WERI-Rb-1 (cell line): ENCODE results near the gene PANK2.
"Not testable (repeated sequence)": the region's sequence is repeated elsewhere in the genome, so short reads cannot be mapped to it uniquely, and the experiment has no call there.

Experiments
- DNase-seq: peaks from one replicate; pipeline ENCODE4 v3.0.0-alpha.2; 2020
- H3K27ac ChIP-seq: fragments of 250-450 bp; sonication (Bioruptor Pico); 2 replicates; pipeline ENCODE4 v1.5.1; 2020; ENCODE audit warnings: mild to moderate bottlenecking, moderate library complexity
- H3K27me3 ChIP-seq: fragments of 250-450 bp; sonication (Bioruptor Pico); 2 replicates; pipeline ENCODE4 v1.5.1; 2021; ENCODE audit warnings: mild to moderate bottlenecking, low read depth, moderate library complexity; ENCODE audit not compliant: insufficient read depth, severe bottlenecking
- H3K36me3 ChIP-seq: fragments of 250-450 bp; sonication (Bioruptor Pico); 2 replicates; pipeline ENCODE4 v1.5.1; 2020; ENCODE audit warnings: mild to moderate bottlenecking, moderate library complexity
- H3K4me3 ChIP-seq: 2 replicates; pipeline ENCODE4 v1.5.1; 2011; ENCODE audit warnings: low read depth, mild to moderate bottlenecking, control low read depth, low read length
- H3K9me3 ChIP-seq: fragments of 250-450 bp; sonication (Bioruptor Pico); 2 replicates; pipeline ENCODE4 v1.5.1; 2021; ENCODE audit warnings: mild to moderate bottlenecking, moderate library complexity; ENCODE audit not compliant: severe bottlenecking
- CTCF ChIP-seq: IDR thresholded peaks from 2 replicates; pipeline ENCODE4 v1.5.1; 2011; ENCODE audit warnings: low read depth, mild to moderate bottlenecking, control low read depth, inconsistent platforms, low read length

Gene PANK2

DNA sequence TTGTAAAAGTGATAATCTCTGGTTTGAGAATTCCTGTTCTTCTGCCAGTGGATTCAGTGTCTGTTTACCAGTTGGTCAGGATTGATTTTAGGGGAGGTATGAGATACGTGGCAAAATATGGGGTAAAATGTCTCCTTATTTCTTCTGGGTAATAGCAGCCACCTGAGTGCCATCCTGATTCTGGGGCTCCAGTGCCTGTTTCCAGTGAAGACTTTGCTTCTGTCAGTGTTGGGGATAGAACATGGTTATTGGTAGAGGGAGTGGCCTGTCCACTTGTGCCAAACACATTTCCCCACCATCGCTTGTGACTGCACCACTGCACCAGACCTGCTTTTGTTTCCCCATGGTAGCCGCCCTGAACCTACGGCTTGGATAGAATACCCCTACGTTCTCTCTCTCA lies 15.7 kb downstream of the PANK2 start:
- DNase-seq: no peak
- no peak overlapping the region for H3K4me3 ChIP-seq
- H3K9me3 ChIP-seq: no peaks in the 10 kb centered on the region
- TF ChIP-seq CTCF: no peak
- no peak overlapping the region for H3K27ac ChIP-seq
- peaks cover 34% of the 10 kb centered on the region for H3K36me3 ChIP-seq
- H3K27me3 ChIP-seq: no peaks in the 10 kb centered on the region

- H3K9me3 ChIP-seq, H3K27me3 ChIP-seq, H3K4me3 ChIP-seq, H3K27ac ChIP-seq, DNase-seq: not testable (repeated sequence)
- peaks cover 56% of the 10 kb centered on the region for H3K36me3 ChIP-seq
Observed at GRCh38 chr20:3906744-3907721, 17.8 kb downstream of the PANK2 start.

- Histone ChIP-seq H3K36me3 (peaks cover 70% of the 10 kb centered on the region), H3K4me3 (no peak overlapping the region), H3K27me3 (no peaks in the 10 kb centered on the region), H3K9me3 (no peaks in the 10 kb centered on the region), H3K27ac (no peak overlapping the region)
- TF ChIP-seq CTCF: no peak
- no peak for DNase-seq
Observed at GRCh38 chr20:3908667-3909066, 19.5 kb downstream of the PANK2 start.

DNA sequence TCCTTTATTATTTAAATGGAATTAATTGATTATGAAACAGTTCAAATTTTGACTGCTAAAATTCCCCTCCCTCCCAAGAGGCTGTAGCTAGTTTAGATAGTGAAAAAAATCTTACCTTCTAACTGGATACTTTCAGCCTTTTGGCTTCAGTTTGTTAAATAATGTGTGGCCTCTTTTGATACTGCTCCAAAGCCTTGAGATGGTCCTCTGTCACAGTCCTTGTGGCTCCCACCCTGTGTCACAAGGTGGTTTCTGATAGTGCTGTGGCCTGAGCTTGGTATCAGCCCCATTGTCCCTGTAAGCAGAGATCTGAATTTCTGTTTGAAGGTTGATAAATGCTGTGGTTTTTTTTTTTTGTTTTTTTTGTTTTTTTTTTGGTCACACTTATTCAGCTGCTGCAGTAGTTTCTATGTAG lies 20.8 kb downstream of the PANK2 start:
- H3K36me3 ChIP-seq: peaks cover 81% of the 10 kb centered on the region
- no peak overlapping the region for H3K27ac ChIP-seq

DNA sequence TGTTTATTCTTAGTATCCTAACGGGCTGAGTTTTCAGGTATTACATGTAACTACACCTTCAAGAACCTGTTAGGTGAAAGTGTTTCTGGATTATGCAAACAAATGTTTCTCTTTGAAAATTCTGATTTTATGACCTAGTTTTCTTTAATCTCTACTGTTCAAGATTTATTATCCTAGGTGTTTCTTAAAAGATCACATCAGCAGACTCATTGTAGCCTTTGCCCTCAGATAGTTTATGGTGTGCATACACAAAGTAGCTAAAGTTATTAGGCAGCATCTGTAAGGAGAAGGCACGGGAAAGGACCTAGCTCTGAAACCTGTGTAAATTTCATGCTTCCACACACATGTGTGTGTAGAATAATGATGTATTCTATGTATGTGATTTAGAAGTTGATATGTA lies 21.7 kb downstream of the PANK2 start:
- TF ChIP-seq CTCF: no peak
- Histone ChIP-seq H3K27ac (no peak overlapping the region), H3K9me3 (no peaks in the 10 kb centered on the region), H3K4me3 (no peak overlapping the region), H3K27me3 (no peaks in the 10 kb centered on the region), H3K36me3 (peaks cover 88% of the 10 kb centered on the region)
- DNase-seq: no peak

More for the DNA sequence above, 20.8 kb downstream of the PANK2 start:
- no peak for DNase-seq
- Histone ChIP-seq H3K9me3 (no peaks in the 10 kb centered on the region), H3K27me3 (no peaks in the 10 kb centered on the region), H3K4me3 (no peak overlapping the region)
- TF ChIP-seq CTCF: no peak

DNA sequence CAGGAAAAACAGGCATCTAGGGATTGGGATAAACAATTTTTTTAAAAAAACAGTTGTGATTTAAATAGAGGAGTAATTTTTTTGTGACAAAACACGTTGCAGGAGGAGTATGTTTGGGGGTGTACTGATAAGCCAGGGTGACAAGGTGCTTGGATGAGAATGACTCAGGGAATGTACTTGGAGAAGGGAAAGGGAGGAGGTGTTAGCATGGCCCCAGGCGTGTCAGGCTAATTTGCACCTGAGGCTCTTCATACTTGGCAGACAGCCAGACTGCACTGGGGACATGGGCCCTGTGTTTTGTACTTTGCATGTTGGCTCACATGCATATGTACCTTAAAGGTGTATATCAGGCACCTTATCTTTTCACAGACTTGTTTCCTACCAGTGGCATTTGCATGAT lies 22.8 kb downstream of the PANK2 start:
- H3K9me3 ChIP-seq: no peaks in the 10 kb centered on the region
- no peak overlapping the region for H3K27ac ChIP-seq
- peaks cover 92% of the 10 kb centered on the region for H3K36me3 ChIP-seq
- no peak overlapping the region for H3K4me3 ChIP-seq
- DNase-seq: no peak
- H3K27me3 ChIP-seq: no peaks in the 10 kb centered on the region
- no peak for TF ChIP-seq CTCF
